ENCODE results near the gene SENP2. TPM values are rescaled to one million over a fixed set of nuclear protein-coding genes. Genes with fewer than 3 reads are reported as not detected.
A peak's percentile ranks its signal among the peaks of the same experiment; 100 is the strongest.
"Not testable (repeated sequence)": the region's sequence is repeated elsewhere in the genome, so short reads cannot be mapped to it uniquely, and the experiment has no call there.

The SENP2 gene
- 19.2 and 22.9 TPM in 2 replicates for total RNA-seq

- DNase-seq (ENCODE audit: extremely low read depth, low read depth, low spot score) = peak; percentile 94
Measured at GRCh38 chr3:185585859-185586685, at the start of gene SENP2. Gene SENP2 (plus strand): TSS chr3:185586295. CDS start chr3:185586414, 119 bp downstream.

- peak; percentile 50 for DNase-seq (ENCODE audit: extremely low read depth, low read depth, low spot score)
Measured at GRCh38 chr3:185537369-185537970, 48.6 kb upstream of the SENP2 start.

- no peak for DNase-seq (ENCODE audit: extremely low read depth, low read depth, low spot score)
Measured at GRCh38 chr3:185539934-185540333, 46.2 kb upstream of the SENP2 start.

GRCh38 chr3:185540695-185541094 lies 45.4 kb upstream of the SENP2 start:
- no peak for DNase-seq (ENCODE audit: extremely low read depth, low read depth, low spot score)

- DNase-seq (ENCODE audit: extremely low read depth, low read depth, low spot score) = peak; percentile 76
Measured at GRCh38 chr3:185549122-185549521, 37.0 kb upstream of the SENP2 start.

- DNase-seq (ENCODE audit: extremely low read depth, low read depth, low spot score) = no peak
Measured at GRCh38 chr3:185549651-185550111, 36.4 kb upstream of the SENP2 start.

GRCh38 chr3:185552358-185552877 lies 33.7 kb upstream of the SENP2 start, which contains the start of gene LIPH:
Gene LIPH (minus strand): TSS chr3:185552588. CDS start chr3:185552471, 117 bp downstream.
- no peak for DNase-seq (ENCODE audit: extremely low read depth, low read depth, low spot score)

GRCh38 chr3:185555101-185555501 lies 31.0 kb upstream of the SENP2 start:
- no peak for DNase-seq (ENCODE audit: extremely low read depth, low read depth, low spot score)

- no peak for DNase-seq (ENCODE audit: extremely low read depth, low read depth, low spot score)
Measured at GRCh38 chr3:185555860-185556347, 30.2 kb upstream of the SENP2 start.

GRCh38 chr3:185556640-185557039 lies 29.5 kb upstream of the SENP2 start:
- not testable (repeated sequence) for DNase-seq (ENCODE audit: extremely low read depth, low read depth, low spot score)

GRCh38 chr3:185558395-185558794 lies 27.7 kb upstream of the SENP2 start:
- no peak for DNase-seq (ENCODE audit: extremely low read depth, low read depth, low spot score)

- no peak for DNase-seq (ENCODE audit: extremely low read depth, low read depth, low spot score)
Measured at GRCh38 chr3:185559706-185560090, 26.4 kb upstream of the SENP2 start.

GRCh38 chr3:185560676-185561075 lies 25.4 kb upstream of the SENP2 start:
- DNase-seq (ENCODE audit: extremely low read depth, low read depth, low spot score) = no peak

- DNase-seq (ENCODE audit: extremely low read depth, low read depth, low spot score) = no peak
Measured at GRCh38 chr3:185561374-185561943, 24.6 kb upstream of the SENP2 start.

- DNase-seq (ENCODE audit: extremely low read depth, low read depth, low spot score) = no peak
Measured at GRCh38 chr3:185561958-185562357, 24.1 kb upstream of the SENP2 start.

- no peak for DNase-seq (ENCODE audit: extremely low read depth, low read depth, low spot score)
Measured at GRCh38 chr3:185572183-185572582, 13.9 kb upstream of the SENP2 start.

GRCh38 chr3:185575108-185575869 lies 10.8 kb upstream of the SENP2 start:
- DNase-seq (ENCODE audit: extremely low read depth, low read depth, low spot score) = peak; percentile 31

- no peak for DNase-seq (ENCODE audit: extremely low read depth, low read depth, low spot score)
Measured at GRCh38 chr3:185582236-185582635, 3.9 kb upstream of the SENP2 start.

- no peak for DNase-seq (ENCODE audit: extremely low read depth, low read depth, low spot score)
Measured at GRCh38 chr3:185582871-185583270, 3.2 kb upstream of the SENP2 start.

GRCh38 chr3:185583925-185584324 lies 2.2 kb upstream of the SENP2 start:
- no peak for DNase-seq (ENCODE audit: extremely low read depth, low read depth, low spot score)

Data from glomerular endothelial cell (primary cell).